Non-pigmented ciliary epithelial cell (primary cell): Measurements from ENCODE around the gene PIK3R4.

ENCODE experiments used
- DNase-seq: peaks from one replicate; pipeline ENCODE4 v3.0.0-alpha.2; 2010; ENCODE audit warnings: low read depth

PIK3R4 gene

GRCh38 chr3:130741946-130742610, 4.6 kb downstream of the PIK3R4 start:
- no peak for DNase-seq

DNA sequence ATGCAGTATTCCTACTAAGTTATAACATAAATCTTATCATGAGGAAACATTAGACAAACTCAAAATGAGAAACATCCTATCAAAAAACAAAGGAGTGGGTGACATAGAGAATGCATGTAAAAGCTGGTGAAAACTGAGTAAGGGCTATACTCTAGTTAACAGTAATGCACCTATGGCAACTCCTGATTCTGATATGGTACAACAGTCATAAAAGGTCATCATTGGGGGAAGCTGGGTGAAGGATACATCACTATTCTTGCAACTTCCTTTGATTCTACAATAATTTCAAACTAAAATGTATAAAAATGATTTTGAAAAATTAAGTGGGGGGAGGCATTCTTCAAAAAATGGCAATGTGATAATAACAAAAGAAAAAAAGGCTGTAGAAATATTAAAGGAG, 6.8 kb downstream of the PIK3R4 start:
- no peak for DNase-seq

GRCh38 chr3:130738241-130738640, 8.4 kb downstream of the PIK3R4 start:
- no peak for DNase-seq

GRCh38 chr3:130737622-130738021, 9.0 kb downstream of the PIK3R4 start:
- DNase-seq, result no peak

DNA sequence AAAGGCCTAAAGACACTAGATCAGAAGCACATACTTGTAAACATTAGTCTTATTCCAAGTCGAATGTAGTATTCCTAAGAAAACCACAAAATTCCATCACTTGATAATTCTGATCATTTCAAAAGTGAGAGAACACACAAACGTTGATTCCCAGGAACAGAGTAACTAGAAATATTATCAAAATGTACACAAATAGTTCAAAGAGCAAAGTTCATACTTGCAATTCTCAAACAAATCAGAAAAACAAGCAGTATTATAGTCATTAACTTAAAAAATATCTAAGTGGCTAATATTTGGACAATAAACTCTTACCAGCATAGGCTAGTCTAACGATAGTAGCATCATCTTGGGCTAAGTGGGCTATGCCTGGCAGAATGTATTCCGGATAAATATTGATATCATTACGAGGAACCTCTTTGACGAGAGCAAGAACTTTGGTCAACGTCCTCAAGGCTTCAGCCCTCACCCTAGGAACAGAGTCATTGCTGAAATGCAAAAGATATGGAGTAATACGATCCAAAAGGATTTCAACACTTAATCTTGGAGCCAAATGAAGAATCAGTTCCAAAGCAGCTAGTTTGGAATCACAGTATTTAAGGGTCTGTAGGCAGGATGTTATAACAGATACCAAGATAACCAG, 13.3 kb downstream of the PIK3R4 start:
- no peak for DNase-seq

- DNase-seq, result no peak
Measured at GRCh38 chr3:130732501-130732900, 14.1 kb downstream of the PIK3R4 start.

- no peak for DNase-seq
Measured at GRCh38 chr3:130731817-130732216, 14.8 kb downstream of the PIK3R4 start.

DNA sequence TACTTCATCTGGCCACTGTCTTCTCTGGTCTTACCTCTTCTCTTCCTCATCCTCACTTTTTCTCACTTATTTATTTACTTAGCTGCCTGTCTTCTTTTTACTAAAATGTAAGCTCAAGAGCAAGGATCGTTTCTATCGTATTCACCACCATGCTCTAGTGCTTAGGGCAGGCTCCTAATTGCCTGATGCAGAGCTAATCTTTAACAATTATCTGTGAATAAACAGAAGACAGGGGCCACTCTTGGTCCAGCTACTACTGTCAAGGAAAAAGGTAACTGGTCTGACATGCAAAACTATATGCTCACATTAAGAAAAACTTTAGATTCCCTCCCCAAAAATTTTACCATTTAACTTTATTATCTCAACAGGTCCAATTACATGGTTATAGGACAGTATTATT, 17.5 kb downstream of the PIK3R4 start:
- no peak for DNase-seq

- DNase-seq, result no peak
Measured at GRCh38 chr3:130728037-130728436, 18.6 kb downstream of the PIK3R4 start.

DNA sequence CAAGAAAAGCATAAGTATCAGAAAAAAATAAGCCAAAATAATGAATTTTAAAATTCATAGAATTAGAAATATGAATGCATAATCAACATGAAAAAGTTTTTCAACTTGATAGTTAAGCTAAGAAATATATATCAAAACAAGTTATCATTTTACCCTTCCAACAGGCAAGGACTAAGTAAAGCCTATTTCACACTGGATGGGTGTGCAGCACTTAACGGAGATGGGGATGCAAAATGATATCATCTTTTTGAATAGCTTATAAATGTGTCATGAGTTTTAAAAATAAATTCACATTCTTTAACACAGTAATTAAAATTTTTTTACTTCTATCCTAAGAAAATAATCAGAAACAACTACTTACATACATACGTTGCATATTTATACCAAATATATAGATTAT, 20.9 kb downstream of the PIK3R4 start:
- DNase-seq, result no peak

GRCh38 chr3:130715616-130716015, 31.0 kb downstream of the PIK3R4 start:
- DNase-seq, result no peak

GRCh38 chr3:130712718-130713423, 33.8 kb downstream of the PIK3R4 start:
- DNase-seq, result no peak

- no peak for DNase-seq
Measured at GRCh38 chr3:130711565-130712324, 34.9 kb downstream of the PIK3R4 start.

DNA sequence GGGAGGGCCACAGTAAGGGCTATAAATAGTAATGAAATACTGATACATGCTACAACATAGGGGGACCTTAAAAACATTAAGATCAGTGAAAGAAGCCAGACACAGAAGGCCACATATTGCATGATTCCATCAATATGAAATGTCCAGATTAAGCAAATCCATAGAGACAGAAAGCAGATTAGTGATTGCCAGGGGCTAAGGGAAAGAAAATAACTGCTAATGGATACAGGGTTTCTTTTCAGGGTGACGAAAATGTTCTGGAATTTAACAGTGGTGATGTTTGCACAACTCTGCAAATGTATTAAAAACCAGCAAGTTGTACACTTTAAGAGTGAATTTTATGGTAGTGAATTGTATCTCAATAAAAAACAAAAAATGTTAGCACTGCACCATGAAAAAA, 37.0 kb downstream of the PIK3R4 start:
- DNase-seq, result no peak

- no peak for DNase-seq
Measured at GRCh38 chr3:130707902-130708601, 38.6 kb downstream of the PIK3R4 start.

GRCh38 chr3:130705501-130705900, 41.1 kb downstream of the PIK3R4 start:
- no peak for DNase-seq

DNA sequence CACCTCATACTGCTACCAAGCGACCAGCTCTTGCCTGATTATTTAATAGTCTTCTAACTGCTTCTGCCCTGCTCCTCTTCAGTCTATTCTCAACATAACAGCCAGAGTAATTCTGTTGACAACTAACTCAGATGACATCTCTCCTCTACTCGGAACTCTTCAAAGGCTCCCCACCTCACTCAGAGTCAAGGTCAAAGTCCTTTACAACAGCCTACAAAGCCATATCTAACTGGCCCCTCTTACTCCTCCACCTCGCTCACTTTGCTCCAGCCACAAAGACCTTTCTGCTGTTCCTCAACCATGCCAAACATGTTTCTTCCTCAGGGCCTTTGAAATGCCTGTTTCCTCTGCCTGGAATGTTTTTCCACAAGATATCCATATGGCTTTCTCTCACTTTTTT, 43.6 kb downstream of the PIK3R4 start:
- no peak for DNase-seq

- no peak for DNase-seq
Measured at GRCh38 chr3:130700541-130700940, 46.1 kb downstream of the PIK3R4 start.

GRCh38 chr3:130699765-130700164, 46.9 kb downstream of the PIK3R4 start:
- no peak for DNase-seq

GRCh38 chr3:130693314-130693713, 53.3 kb downstream of the PIK3R4 start:
- DNase-seq, result no peak

DNA sequence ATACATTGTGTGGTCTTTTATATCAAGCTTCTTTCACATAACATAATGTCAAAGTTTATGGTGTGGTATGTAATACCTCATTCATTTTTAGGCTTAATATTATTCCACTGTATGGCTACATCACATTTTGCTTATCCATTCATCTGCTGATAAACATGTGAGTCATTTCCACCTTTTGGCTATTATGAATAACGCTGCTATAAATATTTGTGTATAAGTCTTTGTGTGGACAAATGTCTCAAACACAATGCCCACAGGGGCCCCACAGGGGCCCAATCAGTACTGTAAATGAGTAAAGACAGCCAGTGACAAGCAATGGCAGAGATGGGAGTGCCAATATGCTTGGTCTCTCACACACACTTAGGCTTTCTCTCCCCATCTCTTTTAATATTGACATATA, 54.2 kb downstream of the PIK3R4 start:
- DNase-seq, result no peak
